HepG2 (cell line): ENCODE measurements around the gene UBTD1.

Experiments used
- CHCHD3 ChIP-seq: sonication (generic); formaldehyde crosslinking; IDR thresholded peaks from 2 replicates; pipeline ENCODE4 v1.8.0; 2022; ENCODE audit warnings: mild to moderate bottlenecking, missing genetic modification reagents, moderate library complexity
- ZFX ChIP-seq: sonication (generic); formaldehyde crosslinking; IDR thresholded peaks from 2 replicates; pipeline ENCODE4 v1.4.0; 2020; ENCODE audit warnings: mild to moderate bottlenecking, low read depth, missing genetic modification reagents, moderate library complexity
- TF ChIP-seq, protein P1 (sequence below): sonication (generic); formaldehyde crosslinking; IDR thresholded peaks from 2 replicates; pipeline ENCODE4 v1.4.0; 2020; ENCODE audit warnings: missing genetic modification reagents
- TF ChIP-seq, protein P2 (sequence below): sonication (generic); formaldehyde crosslinking; IDR thresholded peaks from 2 replicates; pipeline ENCODE4 v1.5.0; 2020; ENCODE audit warnings: mild to moderate bottlenecking, missing genetic modification reagents, borderline replicate concordance

DNA sequence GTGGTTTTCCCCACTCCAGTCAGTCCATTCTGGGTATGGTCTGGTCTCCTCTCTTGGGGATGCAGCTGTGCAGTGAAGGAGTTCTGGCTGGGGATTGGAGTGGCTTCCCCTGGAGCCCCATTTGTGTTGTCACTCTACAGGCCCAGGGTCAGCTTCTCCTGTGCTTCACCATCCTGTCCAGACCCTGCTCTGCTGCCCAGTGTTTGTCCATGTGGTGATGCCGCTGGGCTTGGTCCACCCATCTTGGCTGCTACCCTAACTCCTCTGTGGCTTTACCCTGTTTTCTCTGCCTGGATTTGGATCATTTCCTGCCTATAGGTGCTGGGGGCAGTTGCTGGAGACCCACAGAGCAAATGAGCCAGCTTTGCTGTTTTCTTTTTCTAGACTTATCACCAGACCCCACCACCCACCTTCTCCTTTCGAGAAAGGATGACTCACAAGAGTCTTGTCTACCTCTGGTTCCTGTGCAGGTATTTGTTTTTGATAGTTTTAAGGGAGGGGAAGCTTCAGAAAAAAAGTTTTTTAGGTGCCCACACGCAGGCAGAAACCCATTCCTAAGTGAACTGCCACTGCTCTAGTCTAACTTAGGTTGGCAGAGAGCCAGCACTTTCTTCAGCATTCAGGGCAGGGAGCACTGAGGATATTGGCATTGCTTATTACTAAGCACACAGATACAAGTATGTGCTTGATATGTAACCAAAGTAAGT, 44.2 kb upstream of the UBTD1 start:
- TF ChIP-seq ZFX (CRISPR knock-in tag) (no peak), CHCHD3 (CRISPR knock-in tag) (no peak)
- TF ChIP-seq, protein P1, sequence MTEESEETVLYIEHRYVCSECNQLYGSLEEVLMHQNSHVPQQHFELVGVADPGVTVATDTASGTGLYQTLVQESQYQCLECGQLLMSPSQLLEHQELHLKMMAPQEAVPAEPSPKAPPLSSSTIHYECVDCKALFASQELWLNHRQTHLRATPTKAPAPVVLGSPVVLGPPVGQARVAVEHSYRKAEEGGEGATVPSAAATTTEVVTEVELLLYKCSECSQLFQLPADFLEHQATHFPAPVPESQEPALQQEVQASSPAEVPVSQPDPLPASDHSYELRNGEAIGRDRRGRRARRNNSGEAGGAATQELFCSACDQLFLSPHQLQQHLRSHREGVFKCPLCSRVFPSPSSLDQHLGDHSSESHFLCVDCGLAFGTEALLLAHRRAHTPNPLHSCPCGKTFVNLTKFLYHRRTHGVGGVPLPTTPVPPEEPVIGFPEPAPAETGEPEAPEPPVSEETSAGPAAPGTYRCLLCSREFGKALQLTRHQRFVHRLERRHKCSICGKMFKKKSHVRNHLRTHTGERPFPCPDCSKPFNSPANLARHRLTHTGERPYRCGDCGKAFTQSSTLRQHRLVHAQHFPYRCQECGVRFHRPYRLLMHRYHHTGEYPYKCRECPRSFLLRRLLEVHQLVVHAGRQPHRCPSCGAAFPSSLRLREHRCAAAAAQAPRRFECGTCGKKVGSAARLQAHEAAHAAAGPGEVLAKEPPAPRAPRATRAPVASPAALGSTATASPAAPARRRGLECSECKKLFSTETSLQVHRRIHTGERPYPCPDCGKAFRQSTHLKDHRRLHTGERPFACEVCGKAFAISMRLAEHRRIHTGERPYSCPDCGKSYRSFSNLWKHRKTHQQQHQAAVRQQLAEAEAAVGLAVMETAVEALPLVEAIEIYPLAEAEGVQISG (CRISPR knock-in tag): no peak
- TF ChIP-seq, protein P2, sequence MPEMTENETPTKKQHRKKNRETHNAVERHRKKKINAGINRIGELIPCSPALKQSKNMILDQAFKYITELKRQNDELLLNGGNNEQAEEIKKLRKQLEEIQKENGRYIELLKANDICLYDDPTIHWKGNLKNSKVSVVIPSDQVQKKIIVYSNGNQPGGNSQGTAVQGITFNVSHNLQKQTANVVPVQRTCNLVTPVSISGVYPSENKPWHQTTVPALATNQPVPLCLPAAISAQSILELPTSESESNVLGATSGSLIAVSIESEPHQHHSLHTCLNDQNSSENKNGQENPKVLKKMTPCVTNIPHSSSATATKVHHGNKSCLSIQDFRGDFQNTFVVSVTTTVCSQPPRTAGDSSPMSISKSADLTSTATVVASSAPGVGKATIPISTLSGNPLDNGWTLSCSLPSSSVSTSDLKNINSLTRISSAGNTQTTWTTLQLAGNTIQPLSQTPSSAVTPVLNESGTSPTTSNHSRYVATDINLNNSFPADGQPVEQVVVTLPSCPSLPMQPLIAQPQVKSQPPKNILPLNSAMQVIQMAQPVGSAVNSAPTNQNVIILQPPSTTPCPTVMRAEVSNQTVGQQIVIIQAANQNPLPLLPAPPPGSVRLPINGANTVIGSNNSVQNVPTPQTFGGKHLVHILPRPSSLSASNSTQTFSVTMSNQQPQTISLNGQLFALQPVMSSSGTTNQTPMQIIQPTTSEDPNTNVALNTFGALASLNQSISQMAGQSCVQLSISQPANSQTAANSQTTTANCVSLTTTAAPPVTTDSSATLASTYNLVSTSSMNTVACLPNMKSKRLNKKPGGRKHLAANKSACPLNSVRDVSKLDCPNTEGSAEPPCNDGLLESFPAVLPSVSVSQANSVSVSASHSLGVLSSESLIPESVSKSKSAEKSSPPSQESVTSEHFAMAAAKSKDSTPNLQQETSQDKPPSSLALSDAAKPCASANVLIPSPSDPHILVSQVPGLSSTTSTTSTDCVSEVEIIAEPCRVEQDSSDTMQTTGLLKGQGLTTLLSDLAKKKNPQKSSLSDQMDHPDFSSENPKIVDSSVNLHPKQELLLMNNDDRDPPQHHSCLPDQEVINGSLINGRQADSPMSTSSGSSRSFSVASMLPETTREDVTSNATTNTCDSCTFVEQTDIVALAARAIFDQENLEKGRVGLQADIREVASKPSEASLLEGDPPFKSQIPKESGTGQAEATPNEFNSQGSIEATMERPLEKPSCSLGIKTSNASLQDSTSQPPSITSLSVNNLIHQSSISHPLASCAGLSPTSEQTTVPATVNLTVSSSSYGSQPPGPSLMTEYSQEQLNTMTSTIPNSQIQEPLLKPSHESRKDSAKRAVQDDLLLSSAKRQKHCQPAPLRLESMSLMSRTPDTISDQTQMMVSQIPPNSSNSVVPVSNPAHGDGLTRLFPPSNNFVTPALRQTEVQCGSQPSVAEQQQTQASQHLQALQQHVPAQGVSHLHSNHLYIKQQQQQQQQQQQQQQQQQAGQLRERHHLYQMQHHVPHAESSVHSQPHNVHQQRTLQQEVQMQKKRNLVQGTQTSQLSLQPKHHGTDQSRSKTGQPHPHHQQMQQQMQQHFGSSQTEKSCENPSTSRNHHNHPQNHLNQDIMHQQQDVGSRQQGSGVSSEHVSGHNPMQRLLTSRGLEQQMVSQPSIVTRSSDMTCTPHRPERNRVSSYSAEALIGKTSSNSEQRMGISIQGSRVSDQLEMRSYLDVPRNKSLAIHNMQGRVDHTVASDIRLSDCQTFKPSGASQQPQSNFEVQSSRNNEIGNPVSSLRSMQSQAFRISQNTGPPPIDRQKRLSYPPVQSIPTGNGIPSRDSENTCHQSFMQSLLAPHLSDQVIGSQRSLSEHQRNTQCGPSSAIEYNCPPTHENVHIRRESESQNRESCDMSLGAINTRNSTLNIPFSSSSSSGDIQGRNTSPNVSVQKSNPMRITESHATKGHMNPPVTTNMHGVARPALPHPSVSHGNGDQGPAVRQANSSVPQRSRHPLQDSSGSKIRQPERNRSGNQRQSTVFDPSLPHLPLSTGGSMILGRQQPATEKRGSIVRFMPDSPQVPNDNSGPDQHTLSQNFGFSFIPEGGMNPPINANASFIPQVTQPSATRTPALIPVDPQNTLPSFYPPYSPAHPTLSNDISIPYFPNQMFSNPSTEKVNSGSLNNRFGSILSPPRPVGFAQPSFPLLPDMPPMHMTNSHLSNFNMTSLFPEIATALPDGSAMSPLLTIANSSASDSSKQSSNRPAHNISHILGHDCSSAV: no peak
